ENCODE data around the gene TH. TPM values are rescaled to one million over a fixed set of nuclear protein-coding genes. Genes with fewer than 3 reads are reported as not detected.

TH gene
- total and polyA plus RNA-seq, 3 donors from 2014 or later = 1.1 to 2.0 (median 1.2) TPM

- no peak for TF ChIP-seq POLR2A (IDR thresholded peaks at IDR 0.05)
- TF ChIP-seq, protein P1, sequence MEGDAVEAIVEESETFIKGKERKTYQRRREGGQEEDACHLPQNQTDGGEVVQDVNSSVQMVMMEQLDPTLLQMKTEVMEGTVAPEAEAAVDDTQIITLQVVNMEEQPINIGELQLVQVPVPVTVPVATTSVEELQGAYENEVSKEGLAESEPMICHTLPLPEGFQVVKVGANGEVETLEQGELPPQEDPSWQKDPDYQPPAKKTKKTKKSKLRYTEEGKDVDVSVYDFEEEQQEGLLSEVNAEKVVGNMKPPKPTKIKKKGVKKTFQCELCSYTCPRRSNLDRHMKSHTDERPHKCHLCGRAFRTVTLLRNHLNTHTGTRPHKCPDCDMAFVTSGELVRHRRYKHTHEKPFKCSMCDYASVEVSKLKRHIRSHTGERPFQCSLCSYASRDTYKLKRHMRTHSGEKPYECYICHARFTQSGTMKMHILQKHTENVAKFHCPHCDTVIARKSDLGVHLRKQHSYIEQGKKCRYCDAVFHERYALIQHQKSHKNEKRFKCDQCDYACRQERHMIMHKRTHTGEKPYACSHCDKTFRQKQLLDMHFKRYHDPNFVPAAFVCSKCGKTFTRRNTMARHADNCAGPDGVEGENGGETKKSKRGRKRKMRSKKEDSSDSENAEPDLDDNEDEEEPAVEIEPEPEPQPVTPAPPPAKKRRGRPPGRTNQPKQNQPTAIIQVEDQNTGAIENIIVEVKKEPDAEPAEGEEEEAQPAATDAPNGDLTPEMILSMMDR (IDR thresholded peaks at IDR 0.05) = no peak
- 79 to 89% methylated on average over 5 to 14 of the region's 14 CpGs for WGBS, 2 donors
- H3K9me3 ChIP-seq = no peaks in the 10 kb centered on the region
- intact Hi-C loops (cut with DNase I; ENCODE audit: low total_unique reads) = no loop called here
- H3K36me3 ChIP-seq (ENCODE audit: low read depth, missing control alignments) = no peaks in the 10 kb centered on the region
- H3K4me1 ChIP-seq = peaks cover 6% of the 10 kb centered on the region
- H3K27ac ChIP-seq = no peak overlapping the region
- no peaks in the 10 kb centered on the region for H3K27me3 ChIP-seq
- no peak overlapping the region for H3K4me3 ChIP-seq
- DNase-seq = no peak
Observed at GRCh38 chr11:2135648-2136201, 35.9 kb downstream of the TH start.

DNA sequence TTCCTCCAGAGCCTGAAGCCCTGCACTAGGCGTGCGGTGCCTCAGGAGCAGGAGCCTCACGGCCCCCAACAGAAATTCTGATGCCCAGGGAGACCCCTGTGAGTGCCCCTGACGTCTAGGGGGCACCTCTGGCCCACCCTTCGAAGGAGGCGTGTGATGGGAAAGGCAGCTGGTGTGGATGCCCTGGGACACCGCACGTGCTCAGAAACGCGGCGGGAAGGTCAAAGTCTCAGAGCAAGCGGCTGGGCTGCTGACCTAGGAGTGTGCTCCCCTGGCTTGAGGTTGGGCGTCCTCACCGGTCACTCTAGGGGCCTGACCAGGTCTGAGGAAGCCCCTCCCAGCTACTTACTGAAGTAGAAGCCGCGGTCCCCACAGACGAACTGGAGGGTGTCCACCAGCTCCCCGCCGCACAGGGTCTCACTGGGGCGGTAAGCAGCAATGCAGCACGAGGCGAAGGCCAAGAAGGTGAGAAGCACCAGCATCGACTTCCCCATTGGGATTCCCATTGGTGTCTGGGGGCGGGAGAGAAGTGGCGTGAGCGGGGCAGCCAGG lies 36.5 kb downstream of the TH start:
- intact Hi-C loops (cut with DNase I; ENCODE audit: low total_unique reads) = no loop called here
- no peaks in the 10 kb centered on the region for H3K36me3 ChIP-seq (ENCODE audit: low read depth, missing control alignments)
- DNase-seq = no peak
- H3K9me3 ChIP-seq = no peaks in the 10 kb centered on the region
- H3K27ac ChIP-seq = no peak overlapping the region
- no peak overlapping the region for H3K4me3 ChIP-seq
- 85 to 86% methylated on average over 22 to 26 of the region's 26 CpGs for WGBS, 2 donors
- no peak for TF ChIP-seq POLR2A (IDR thresholded peaks at IDR 0.05)
- TF ChIP-seq, protein P1 (IDR thresholded peaks at IDR 0.05) = no peak
- H3K4me1 ChIP-seq = peaks cover 6% of the 10 kb centered on the region
- no peaks in the 10 kb centered on the region for H3K27me3 ChIP-seq

DNA sequence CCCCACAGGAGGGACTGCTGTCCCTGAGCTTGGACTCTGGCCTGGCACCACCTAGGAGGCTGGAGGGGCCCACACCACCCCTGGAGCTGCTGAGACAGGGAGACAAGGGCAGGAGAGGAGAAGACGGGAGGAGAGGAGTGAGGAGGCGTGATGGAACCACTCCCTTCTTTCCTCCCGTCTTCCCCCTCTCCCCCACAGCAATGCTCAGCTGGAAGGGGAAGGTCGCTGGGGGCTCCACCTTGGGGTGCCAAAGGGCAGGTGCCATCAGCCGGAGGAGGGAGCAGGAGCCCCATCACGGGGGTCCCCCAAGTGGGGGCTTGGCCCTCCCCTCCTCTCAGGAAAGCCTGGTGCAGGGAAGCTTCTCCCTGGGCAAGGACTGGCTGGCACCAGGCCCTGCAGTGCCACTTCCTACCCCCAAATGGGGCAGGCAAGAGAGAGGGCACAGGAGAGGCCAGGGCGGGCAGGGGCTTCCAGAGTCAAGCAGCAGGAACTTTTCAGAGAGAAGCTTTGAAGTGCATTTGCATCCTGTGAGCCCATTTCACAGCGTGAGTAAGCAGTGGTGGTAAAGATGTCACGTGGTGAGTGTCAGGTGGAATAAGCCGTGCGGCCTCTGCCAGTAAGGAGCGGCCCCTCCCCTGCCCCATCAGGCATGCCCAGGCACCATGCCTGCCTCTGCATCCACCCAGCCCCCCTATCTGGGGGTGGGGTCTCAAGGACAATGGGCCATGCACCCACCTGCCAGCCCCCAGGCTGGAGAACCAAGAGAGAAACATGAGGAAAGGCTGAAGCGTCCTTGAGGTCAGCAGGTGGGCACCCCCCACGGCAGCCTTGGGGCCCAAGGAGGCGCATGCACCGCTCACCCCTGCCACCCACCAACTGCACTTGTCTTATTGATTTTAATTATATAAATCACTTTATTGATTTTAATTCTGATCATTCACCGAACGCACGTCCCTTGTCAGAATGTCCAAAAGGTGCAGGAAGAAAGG lies 37.3 kb downstream of the TH start:
- intact Hi-C loops (cut with DNase I; ENCODE audit: low total_unique reads) = no loop called here
- TF ChIP-seq, protein P1 (IDR thresholded peaks at IDR 0.05) = no peak
- no peak for TF ChIP-seq POLR2A (IDR thresholded peaks at IDR 0.05)
- 67 to 76% methylated on average over 18 to 19 of the region's 19 CpGs for WGBS, 2 donors
- Histone ChIP-seq H3K27ac (no peak overlapping the region), H3K4me3 (no peak overlapping the region), H3K36me3 (ENCODE audit: low read depth, missing control alignments) (no peaks in the 10 kb centered on the region), H3K9me3 (no peaks in the 10 kb centered on the region), H3K4me1 (peaks cover 6% of the 10 kb centered on the region), H3K27me3 (no peaks in the 10 kb centered on the region)
- DNase-seq = no peak

GRCh38 chr11:2133241-2134021 lies 38.2 kb downstream of the TH start:
- no peak for DNase-seq
- H3K9me3 ChIP-seq = no peaks in the 10 kb centered on the region
- 54 to 58% methylated on average over 12 to 32 of the region's 33 CpGs for WGBS, 2 donors
- H3K4me1 ChIP-seq = peaks cover 6% of the 10 kb centered on the region
- TF ChIP-seq, protein P1 (IDR thresholded peaks at IDR 0.05) = no peak
- no peak for TF ChIP-seq POLR2A (IDR thresholded peaks at IDR 0.05)
- no peak overlapping the region for H3K4me3 ChIP-seq
- intact Hi-C loops (cut with DNase I; ENCODE audit: low total_unique reads) = no loop called here
- H3K27ac ChIP-seq = no peak overlapping the region
- H3K36me3 ChIP-seq (ENCODE audit: low read depth, missing control alignments) = no peaks in the 10 kb centered on the region
- H3K27me3 ChIP-seq = no peaks in the 10 kb centered on the region
